B cell (primary cell): ENCODE measurements around the gene NUAK2. TPM values are rescaled to one million over a fixed set of nuclear protein-coding genes. Genes with fewer than 3 reads are reported as not detected.
"Not testable (repeated sequence)": the region's sequence is repeated elsewhere in the genome, so short reads cannot be mapped to it uniquely, and the experiment has no call there.

Experiments
- ATAC-seq: fragments of 200-7000 bp; cut with Tn5 transposase; one replicate; pipeline ENCODE4 v1.10.0; 2021; ENCODE audit warnings: low read depth, mild to moderate bottlenecking, moderate number of reproducible peaks, moderate library complexity
- CTCF ChIA-PET: fragments of 350-600 bp; sonication (Branson Sonifier 250); formaldehyde crosslinking; loops from one replicate; lab custom pipeline; 2021; ENCODE audit warnings: antibody characterized with exemption, inconsistent platforms; lab: Charles Lee
- POLR2A ChIA-PET: fragments of 350-600 bp; sonication (Branson Sonifier 250); formaldehyde crosslinking; loops from one replicate; lab custom pipeline; 2021; ENCODE audit warnings: antibody characterized with exemption; lab: Charles Lee
- DNase-seq: peaks from one replicate; pipeline ENCODE4 v3.0.0; 2013
- H2AFZ ChIP-seq: 2 replicates; pipeline ENCODE4 v1.6.1; 2012; ENCODE audit warnings: mild to moderate bottlenecking, low read depth, low read length; ENCODE audit not compliant: insufficient read depth, poor library complexity, severe bottlenecking
- H3K27ac ChIP-seq, 2 donors: 1 replicate in 1 of 2; 2 replicates in 1 of 2; pipeline ENCODE4 v1.5.1; 2012 to 2013; ENCODE audit warnings: low read length in 2 of 2, mild to moderate bottlenecking in 2 of 2, moderate library complexity in 1 of 2
- H3K27me3 ChIP-seq, 4 experiments: fragments of 200-600 bp in 1 of 4; sonication (generic) in 1 of 4; replicated peaks in 1 of 4; 1 replicate in 2 of 4; 2 replicates in 2 of 4; pipeline versions ENCODE4 v1.6.1 to v1.7.0; 2013 to 2016; ENCODE audit warnings: low read length in 3 of 4, mild to moderate bottlenecking in 2 of 4, mixed read lengths in 1 of 4, moderate library complexity in 1 of 4; ENCODE audit not compliant: insufficient read depth in 4 of 4, control insufficient read depth in 3 of 4; ENCODE audit errors: control extremely low read depth in 1 of 4
- H3K36me3 ChIP-seq, 2 experiments: replicated peaks in 1 of 2; 1 replicate in 1 of 2; 2 replicates in 1 of 2; pipeline versions ENCODE4 v1.6.1 to v1.7.1; 2013; ENCODE audit warnings: low read length in 1 of 2; ENCODE audit not compliant: insufficient read depth in 2 of 2, control insufficient read depth in 1 of 2; ENCODE audit errors: control extremely low read depth in 1 of 2, extremely low read depth in 1 of 2
- H3K4me1 ChIP-seq, 2 donors: fragments of 200-600 bp in 1 of 2; sonication (generic) in 1 of 2; 1 replicate in 1 of 2; 2 replicates in 1 of 2; pipeline versions ENCODE4 v1.5.1 to v1.6.1; 2013 to 2017; ENCODE audit warnings: low read length in 2 of 2; ENCODE audit not compliant: control insufficient read depth in 2 of 2, insufficient read depth in 2 of 2
- H3K4me2 ChIP-seq: replicated peaks from 2 replicates; pipeline ENCODE3; 2012; ENCODE audit warnings: mild to moderate bottlenecking, low read depth, low read length; ENCODE audit not compliant: poor library complexity, severe bottlenecking
- H3K4me3 ChIP-seq, 5 experiments: fragments of 200-600 bp in 1 of 5; sonication (generic) in 1 of 5; 1 replicate in 3 of 5; 2 replicates in 2 of 5; pipeline versions ENCODE4 v1.5.1 to v1.7.0; 2011 to 2016; ENCODE audit warnings: low read length in 4 of 5, mild to moderate bottlenecking in 4 of 5, low read depth in 2 of 5, control low read depth in 1 of 5, moderate library complexity in 1 of 5; ENCODE audit not compliant: insufficient read depth in 1 of 5; ENCODE audit errors: control extremely low read depth in 1 of 5, extremely low read depth in 1 of 5
- H3K79me2 ChIP-seq: fragments of 200-600 bp; sonication (generic); one replicate; pipeline ENCODE4 v1.6.0; 2016; ENCODE audit warnings: low read length; ENCODE audit not compliant: control insufficient read depth, insufficient read depth
- H3K9ac ChIP-seq: fragments of 200-600 bp; sonication (generic); 2 replicates; pipeline ENCODE4 v1.6.1; 2017; ENCODE audit warnings: mild to moderate bottlenecking, low read length, moderate library complexity
- H3K9me3 ChIP-seq, 3 donors: one replicate each; pipeline versions ENCODE4 v1.6.1 to v1.7.1; 2013; ENCODE audit warnings: low read length in 2 of 3; ENCODE audit not compliant: control insufficient read depth in 2 of 3, insufficient read depth in 1 of 3; ENCODE audit errors: control extremely low read depth in 1 of 3
- H4K20me1 ChIP-seq: 2 replicates; pipeline ENCODE4 v1.6.0; 2012; ENCODE audit warnings: mild to moderate bottlenecking, low read length; ENCODE audit not compliant: insufficient read depth, control insufficient read depth, poor library complexity, severe bottlenecking
- H3K27ac Mint-ChIP-seq: one replicate; pipeline ENCODE4 v1.8.0; 2021; ENCODE audit warnings: mixed read lengths
- H3K27me3 Mint-ChIP-seq: one replicate; pipeline ENCODE4 v1.8.0; 2021; ENCODE audit warnings: mixed read lengths
- H3K4me1 Mint-ChIP-seq: one replicate; pipeline ENCODE4 v1.8.0; 2021; ENCODE audit warnings: mixed read lengths
- H3K4me3 Mint-ChIP-seq: one replicate; pipeline ENCODE4 v1.8.0; 2021; ENCODE audit warnings: mixed read lengths
- H3K9me3 Mint-ChIP-seq: one replicate; pipeline ENCODE4 v1.8.0; 2022; ENCODE audit warnings: mixed read lengths; ENCODE audit not compliant: insufficient read depth
- CTCF ChIP-seq: fragments of 200-600 bp; IDR thresholded peaks from one replicate; pipeline ENCODE4 v1.8.0; 2022; ENCODE audit warnings: antibody characterized with exemption, mild to moderate bottlenecking
- EZH2 ChIP-seq: IDR thresholded peaks from 2 replicates; pipeline ENCODE4 v1.6.1; 2012; ENCODE audit warnings: borderline replicate concordance, low read depth, mild to moderate bottlenecking, moderate library complexity, low read length; ENCODE audit not compliant: insufficient read depth, poor library complexity, severe bottlenecking
- WGBS: methylation state at CpG from one replicate; pipeline ENCODE4 v1.1.5; 2013; ENCODE audit warnings: missing lambda C conversion rate; ENCODE audit not compliant: insufficient coverage; 5-methylcytosine and 5-hydroxymethylcytosine counted together
- intact Hi-C: fragments of 100-400 bp; cut with micrococcal nuclease; formaldehyde crosslinking; loops from one replicate; pipeline ENCODE4 v1.10.0; 2022
- polyA plus RNA-seq: library from polyadenylated mRNA; depleted of rRNA; stranded (reverse); fragments of >200 nt; gene quantifications from 2 replicates; pipeline ENCODE4 v1.2.3, GENCODE V29; 2012
- total RNA-seq, 2 donors: library from RNA; stranded (reverse); fragments of 120-200 nt in 1 of 2; gene quantifications; 1 replicate in 1 of 2; 2 replicates in 1 of 2; pipeline versions ENCODE4 v1.2.3 to v1.2.4, GENCODE V29; 2013 to 2022

NUAK2 gene
- total and polyA plus RNA-seq, 2 donors (not counting 1 experiment from before 2014, with no cell fraction given) = 37.9 to 102 TPM

- no peak overlapping the region for H2AFZ ChIP-seq
- H3K27me3 ChIP-seq = peaks cover 0 to 2% (median 0%) of the 10 kb centered on the region in 4 experiments
- ChIA-PET CTCF (interaction anchor here (1.0 to 2.1 kb wide), 2 partner anchors 12 to 95 kb away, joined by 3 to 10 read pairs; no protein-coding TSS in a partner anchor), POLR2A (no interaction called here)
- no peaks in the 10 kb centered on the region for H3K9me3 ChIP-seq
- H3K4me2 ChIP-seq = no peak overlapping the region
- no peaks in the 10 kb centered on the region for H3K79me2 ChIP-seq
- H3K4me1 Mint-ChIP-seq = no peaks in the 10 kb centered on the region
- 85% methylated on average over 4 of the region's 8 CpGs for WGBS
- ATAC-seq (no peak), DNase-seq (no peak)
- peaks cover 11% of the 10 kb centered on the region for H3K27me3 Mint-ChIP-seq
- no peak overlapping the region for H3K4me3 Mint-ChIP-seq
- no peak for TF ChIP-seq CTCF
- no peak for TF ChIP-seq EZH2
- H3K36me3 ChIP-seq = no peaks in the 10 kb centered on the region
- no peaks in the 10 kb centered on the region for H3K4me1 ChIP-seq
- H3K9ac ChIP-seq = no peak overlapping the region
- H3K9me3 Mint-ChIP-seq = no peaks in the 10 kb centered on the region
- no peak overlapping the region for H3K27ac Mint-ChIP-seq
- H3K4me3 ChIP-seq = no peak overlapping the region
- no peak overlapping the region for H3K27ac ChIP-seq
- intact Hi-C loops = no loop called here
- H4K20me1 ChIP-seq = no peaks in the 10 kb centered on the region
These were observed 44.5 kb upstream of the NUAK2 start for GRCh38 chr1:205365945-205366463.

- DNase-seq, H3K27me3 ChIP-seq, ATAC-seq, H3K36me3 ChIP-seq, H3K9ac ChIP-seq, H3K27ac Mint-ChIP-seq, H3K4me1 ChIP-seq, H3K4me3 ChIP-seq, H4K20me1 ChIP-seq, intact Hi-C loops, H3K79me2 ChIP-seq, H3K4me2 ChIP-seq, H2AFZ ChIP-seq, H3K9me3 Mint-ChIP-seq, H3K4me1 Mint-ChIP-seq, H3K4me3 Mint-ChIP-seq, H3K27ac ChIP-seq, H3K9me3 ChIP-seq: not testable (repeated sequence)
- H3K27me3 Mint-ChIP-seq = peaks cover 11% of the 10 kb centered on the region
- ChIA-PET POLR2A (interaction anchor here (0.7 kb wide), 1 partner anchor 9 kb away, joined by 3 read pairs; no protein-coding TSS in a partner anchor), CTCF (interaction anchor here (2.1 kb wide), 1 partner anchor 11 kb away, joined by 10 read pairs; no protein-coding TSS in a partner anchor)
- 96% methylated on average over 3 of the region's 8 CpGs for WGBS
These were observed 43.5 kb upstream of the NUAK2 start for GRCh38 chr1:205365086-205365485.
